H9 (cell line): ENCODE measurements around the gene SCN8A. TPM values are rescaled to one million over a fixed set of nuclear protein-coding genes. Genes with fewer than 3 reads are reported as not detected.

Source experiments
- DNase-seq: peaks from one replicate; pipeline ENCODE4 v3.0.0-alpha.2; 2017
- H2AFZ ChIP-seq: one replicate; pipeline ENCODE4 v1.6.1; 2013; ENCODE audit warnings: mild to moderate bottlenecking, low read length, control low read depth, moderate library complexity
- H2AK5ac ChIP-seq: 2 replicates; pipeline ENCODE4 v1.6.1; 2013; ENCODE audit warnings: low read length, control low read depth, mixed read lengths; ENCODE audit not compliant: insufficient read length
- H2BK120ac ChIP-seq: one replicate; pipeline ENCODE4 v1.6.1; 2013; ENCODE audit warnings: low read depth, mild to moderate bottlenecking, low read length, control low read depth, inconsistent platforms; ENCODE audit not compliant: poor library complexity, severe bottlenecking
- H2BK12ac ChIP-seq: 2 replicates; pipeline ENCODE4 v1.6.1; 2013; ENCODE audit warnings: low read length, control low read depth, mixed read lengths, low read depth; ENCODE audit not compliant: insufficient read length
- H2BK15ac ChIP-seq: 2 replicates; pipeline ENCODE4 v1.6.1; 2013; ENCODE audit warnings: low read depth, low read length, control low read depth
- H2BK20ac ChIP-seq: one replicate; pipeline ENCODE4 v1.6.1; 2013; ENCODE audit warnings: low read depth, mild to moderate bottlenecking, low read length, control low read depth, inconsistent platforms; ENCODE audit not compliant: poor library complexity, severe bottlenecking
- H2BK5ac ChIP-seq: 2 replicates; pipeline ENCODE4 v1.6.1; 2013; ENCODE audit warnings: low read length, control low read depth, mixed read lengths; ENCODE audit not compliant: insufficient read length
- H3K14ac ChIP-seq: 2 replicates; pipeline ENCODE4 v1.6.1; 2013; ENCODE audit warnings: low read length, control low read depth; ENCODE audit not compliant: insufficient read depth
- H3K18ac ChIP-seq: 2 replicates; pipeline ENCODE4 v1.6.1; 2013; ENCODE audit warnings: low read depth, mild to moderate bottlenecking, mixed read lengths, low read length, control low read depth; ENCODE audit not compliant: insufficient read length
- H3K23ac ChIP-seq: 2 replicates; pipeline ENCODE4 v1.6.1; 2013; ENCODE audit warnings: low read length, control low read depth, mixed read lengths, low read depth; ENCODE audit not compliant: insufficient read length
- H3K23me2 ChIP-seq: 2 replicates; pipeline ENCODE4 v1.6.1; 2013; ENCODE audit warnings: low read depth, mild to moderate bottlenecking, mixed read lengths, low read length, control low read depth; ENCODE audit not compliant: insufficient read length, poor library complexity, severe bottlenecking
- H3K27ac ChIP-seq: 2 replicates; pipeline ENCODE4 v1.5.1; 2013; ENCODE audit warnings: low read length, control low read depth, mixed read lengths, low read depth; ENCODE audit not compliant: insufficient read length
- H3K27me3 ChIP-seq: 2 replicates; pipeline ENCODE4 v1.6.1; 2013; ENCODE audit warnings: low read length, control low read depth, inconsistent platforms; ENCODE audit not compliant: insufficient read depth
- H3K4ac ChIP-seq: 2 replicates; pipeline ENCODE4 v1.6.1; 2013; ENCODE audit warnings: low read depth, mild to moderate bottlenecking, control low read depth, inconsistent platforms, low read length, moderate library complexity
- H3K4me1 ChIP-seq: 2 replicates; pipeline ENCODE4 v1.6.1; 2013; ENCODE audit warnings: low read length, control low read depth, inconsistent platforms; ENCODE audit not compliant: insufficient read depth
- H3K4me2 ChIP-seq: 2 replicates; pipeline ENCODE4 v1.6.1; 2013; ENCODE audit warnings: low read length, control low read depth, mixed read lengths; ENCODE audit not compliant: insufficient read length, insufficient read depth
- H3K56ac ChIP-seq: 2 replicates; pipeline ENCODE4 v1.6.1; 2013; ENCODE audit warnings: low read depth, mild to moderate bottlenecking, mixed read lengths, low read length, control low read depth; ENCODE audit not compliant: insufficient read length
- H3K79me1 ChIP-seq: 2 replicates; pipeline ENCODE4 v1.6.1; 2013; ENCODE audit warnings: low read depth, mild to moderate bottlenecking, moderate library complexity, low read length, control low read depth, inconsistent platforms; ENCODE audit not compliant: insufficient read depth, poor library complexity, severe bottlenecking
- H3K79me2 ChIP-seq: 2 replicates; pipeline ENCODE4 v1.6.1; 2013; ENCODE audit warnings: low read length, control low read depth, inconsistent platforms; ENCODE audit not compliant: insufficient read depth
- H3K9ac ChIP-seq: 2 replicates; pipeline ENCODE4 v1.6.1; 2013; ENCODE audit warnings: low read length, control low read depth, mixed read lengths; ENCODE audit not compliant: insufficient read length; ENCODE audit errors: extremely low read depth
- H3K9me3 ChIP-seq: one replicate; pipeline ENCODE4 v1.6.1; 2013; ENCODE audit warnings: low read depth, low read length, inconsistent platforms; ENCODE audit not compliant: control insufficient read depth
- H3T11ph ChIP-seq: one replicate; pipeline ENCODE4 v1.6.1; 2013; ENCODE audit warnings: mild to moderate bottlenecking, low read length, control low read depth, inconsistent platforms
- H4K20me1 ChIP-seq: one replicate; pipeline ENCODE4 v1.6.1; 2013; ENCODE audit not compliant: control insufficient read depth, insufficient read length, insufficient read depth
- H4K5ac ChIP-seq: 2 replicates; pipeline ENCODE4 v1.6.1; 2013; ENCODE audit warnings: low read depth, mild to moderate bottlenecking, mixed read lengths, low read length, control low read depth; ENCODE audit not compliant: insufficient read length
- H4K8ac ChIP-seq: replicated peaks from 2 replicates; pipeline ENCODE4 v1.6.1; 2013; ENCODE audit warnings: low read length, control low read depth, mixed read lengths, low read depth; ENCODE audit not compliant: insufficient read length
- H4K91ac ChIP-seq: 2 replicates; pipeline ENCODE4 v1.6.1; 2013; ENCODE audit warnings: low read depth, mild to moderate bottlenecking, moderate library complexity, mixed read lengths, low read length, control low read depth; ENCODE audit not compliant: insufficient read length
- H3K27ac Mint-ChIP-seq, 3 experiments: 2 replicates in 2 of 3; 3 replicates in 1 of 3; pipeline ENCODE4 v1.8.0; 2020 to 2021; ENCODE audit warnings: mixed read lengths in 3 of 3, mild to moderate bottlenecking in 1 of 3, moderate library complexity in 1 of 3
- H3K27me3 Mint-ChIP-seq: 2 replicates; pipeline ENCODE4 v1.8.0; 2021; ENCODE audit warnings: low read depth, mild to moderate bottlenecking, moderate library complexity, mixed read lengths
- H3K36me3 Mint-ChIP-seq, 3 experiments: 2 replicates in 2 of 3; 3 replicates in 1 of 3; pipeline ENCODE4 v1.8.0; 2020 to 2021; ENCODE audit warnings: low read depth in 3 of 3, mixed read lengths in 3 of 3; ENCODE audit not compliant: insufficient read depth in 1 of 3
- H3K4me1 Mint-ChIP-seq, 2 experiments: 2 replicates each; pipeline ENCODE4 v1.8.0; 2020; ENCODE audit warnings: mixed read lengths in 2 of 2
- H3K4me3 Mint-ChIP-seq, 2 experiments: 2 replicates in 1 of 2; 3 replicates in 1 of 2; pipeline ENCODE4 v1.8.0; 2020 to 2021; ENCODE audit warnings: mild to moderate bottlenecking in 2 of 2, mixed read lengths in 2 of 2, moderate library complexity in 1 of 2
- H3K9me3 Mint-ChIP-seq, 2 experiments: 2 replicates in 1 of 2; 3 replicates in 1 of 2; pipeline ENCODE4 v1.8.0; 2020; ENCODE audit warnings: mild to moderate bottlenecking in 2 of 2, mixed read lengths in 2 of 2, moderate library complexity in 1 of 2
- WGBS: extraction: QIAGEN DNeasy Blood & Tissue Kit; methylation state at CpG from one replicate; pipeline ENCODE4 v1.1.7; 2013; ENCODE audit warnings: missing lambda C conversion rate, low lambda C conversion rate, mixed read lengths; ENCODE audit not compliant: insufficient read length; ENCODE audit errors: extremely low coverage; 5-methylcytosine and 5-hydroxymethylcytosine counted together
- total RNA-seq: library from RNA; stranded (reverse); gene quantifications from 2 replicates; pipeline ENCODE4 v1.2.1, GENCODE V29; 2021
- TF ChIP-seq, protein P1 (sequence below): fragments of 200-600 bp; sonication (generic); conservative IDR thresholded peaks from 3 replicates; pipeline ENCODE4 v1.8.0; 2021; ENCODE audit warnings: antibody characterized with exemption, mild to moderate bottlenecking

The SCN8A gene
- total RNA-seq, 1 experiment from 2014 or later, result 15.2 TPM

DNA sequence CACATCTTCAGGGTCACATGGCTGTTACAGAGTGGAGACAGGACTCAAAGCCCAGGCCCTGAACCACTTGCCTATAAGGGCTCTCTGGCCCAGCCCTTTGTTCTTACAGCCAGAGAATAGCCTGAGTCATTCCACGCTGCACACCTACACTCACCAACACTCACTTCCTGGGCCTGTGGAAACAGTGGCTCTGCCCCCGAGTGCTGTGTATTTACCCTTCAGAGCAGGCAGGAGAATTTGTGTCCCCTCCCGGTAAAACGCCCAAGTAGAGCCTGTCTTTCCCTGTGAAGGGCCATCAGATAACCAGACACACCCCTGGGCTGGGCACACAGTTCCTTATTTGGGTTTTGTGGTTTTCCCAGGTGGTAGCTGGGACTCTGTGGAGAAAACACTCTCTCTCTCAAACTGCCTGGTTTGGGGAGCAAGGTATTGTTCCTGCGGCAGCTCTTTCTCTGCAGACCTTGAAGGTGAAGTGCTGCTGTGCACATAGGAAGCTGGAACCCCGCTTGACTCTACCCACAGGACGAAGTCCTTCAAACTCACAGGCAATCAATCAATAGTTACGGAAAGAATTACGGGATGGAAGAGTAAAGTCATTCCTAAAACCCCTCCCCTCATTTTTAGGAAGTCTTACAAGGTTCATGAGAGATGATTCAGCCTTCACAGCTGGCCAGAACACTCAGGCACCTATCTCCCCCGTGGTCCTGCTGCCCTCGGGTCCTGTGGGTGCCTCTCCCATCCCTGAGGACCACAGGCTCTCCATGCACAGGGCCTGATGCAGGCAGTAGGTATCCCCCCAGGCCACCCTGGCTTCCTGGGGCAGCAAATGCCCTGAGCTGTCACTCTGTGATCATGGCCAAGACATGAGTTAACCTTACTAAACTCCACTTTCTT lies 237.1 kb downstream of the SCN8A start:
- no peak overlapping the region for H3K18ac ChIP-seq
- H3K9ac ChIP-seq, result no peak overlapping the region
- no peak overlapping the region for H4K8ac ChIP-seq
- H3K27me3 ChIP-seq, result no peaks in the 10 kb centered on the region
- no peaks in the 10 kb centered on the region for H3K23me2 ChIP-seq
- H3K4me3 Mint-ChIP-seq, result peak overlapping the region; percentile 31 to 43; a peak in 3 of 5 replicates
- peaks cover 11% of the 10 kb centered on the region for H3K27me3 Mint-ChIP-seq
- H2BK5ac ChIP-seq, result no peak overlapping the region
- no peak overlapping the region for H3K27ac ChIP-seq
- peaks cover 64 to 79% of the 10 kb centered on the region in 2 experiments for H3K4me1 Mint-ChIP-seq
- H3K27ac Mint-ChIP-seq, result peak overlapping the region; percentile 82 to 98 (median 94); a peak in 6 of 7 replicates
- H3K4ac ChIP-seq, result no peak overlapping the region
- peak overlapping the region; percentile 70 for H2BK120ac ChIP-seq
- no peak for DNase-seq
- no peak overlapping the region for H3K23ac ChIP-seq
- H3K4me2 ChIP-seq, result no peak overlapping the region
- no peaks in the 10 kb centered on the region for H3K79me1 ChIP-seq
- H3K56ac ChIP-seq, result no peak overlapping the region
- TF ChIP-seq, protein P1, sequence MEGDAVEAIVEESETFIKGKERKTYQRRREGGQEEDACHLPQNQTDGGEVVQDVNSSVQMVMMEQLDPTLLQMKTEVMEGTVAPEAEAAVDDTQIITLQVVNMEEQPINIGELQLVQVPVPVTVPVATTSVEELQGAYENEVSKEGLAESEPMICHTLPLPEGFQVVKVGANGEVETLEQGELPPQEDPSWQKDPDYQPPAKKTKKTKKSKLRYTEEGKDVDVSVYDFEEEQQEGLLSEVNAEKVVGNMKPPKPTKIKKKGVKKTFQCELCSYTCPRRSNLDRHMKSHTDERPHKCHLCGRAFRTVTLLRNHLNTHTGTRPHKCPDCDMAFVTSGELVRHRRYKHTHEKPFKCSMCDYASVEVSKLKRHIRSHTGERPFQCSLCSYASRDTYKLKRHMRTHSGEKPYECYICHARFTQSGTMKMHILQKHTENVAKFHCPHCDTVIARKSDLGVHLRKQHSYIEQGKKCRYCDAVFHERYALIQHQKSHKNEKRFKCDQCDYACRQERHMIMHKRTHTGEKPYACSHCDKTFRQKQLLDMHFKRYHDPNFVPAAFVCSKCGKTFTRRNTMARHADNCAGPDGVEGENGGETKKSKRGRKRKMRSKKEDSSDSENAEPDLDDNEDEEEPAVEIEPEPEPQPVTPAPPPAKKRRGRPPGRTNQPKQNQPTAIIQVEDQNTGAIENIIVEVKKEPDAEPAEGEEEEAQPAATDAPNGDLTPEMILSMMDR, result no peak
- H2AK5ac ChIP-seq, result no peak overlapping the region
- H3K9me3 Mint-ChIP-seq, result no peaks in the 10 kb centered on the region; a peak in 1 of 5 replicates
- H2BK20ac ChIP-seq, result no peak overlapping the region
- no peak overlapping the region for H3K14ac ChIP-seq
- H3K4me1 ChIP-seq, result peaks cover 19% of the 10 kb centered on the region
- no peaks in the 10 kb centered on the region for H4K20me1 ChIP-seq
- H2BK12ac ChIP-seq, result no peak overlapping the region
- peaks cover 0 to 6% (median under 1%) of the 10 kb centered on the region in 3 experiments; a peak in 3 of 7 replicates for H3K36me3 Mint-ChIP-seq
- WGBS, result no CpG with 5 or more reads among the region's 11 CpGs
- H3K79me2 ChIP-seq, result no peaks in the 10 kb centered on the region
- H3T11ph ChIP-seq, result no peak overlapping the region
- no peak overlapping the region for H4K91ac ChIP-seq
- H2AFZ ChIP-seq, result no peak overlapping the region
- no peaks in the 10 kb centered on the region for H3K9me3 ChIP-seq
- no peak overlapping the region for H2BK15ac ChIP-seq
- no peak overlapping the region for H4K5ac ChIP-seq
